K562 (cell line): Measurements from ENCODE around the gene TMEM132D. TPM values are rescaled to one million over a fixed set of nuclear protein-coding genes. Genes with fewer than 3 reads are reported as not detected.

Experiments
- ATAC-seq: fragments of 200-7000 bp; cut with Tn5 transposase; 3 replicates; pipeline ENCODE4 v1.9.1; 2020; ENCODE audit warnings: moderate library complexity
- BruUV-seq: library from RNA; stranded (reverse); fragments of 400-500 nt; replicated peaks from 2 replicates; lab custom pipeline; 2021; lab: Mats Ljungman, UMichigan
- CTCF ChIA-PET: fragments of 300-600 bp; formaldehyde crosslinking; extraction: SDS; loops from one replicate; lab custom pipeline; 2021; ENCODE audit warnings: low intra/inter-chr PET ratio; lab: Yijun Ruan, JAX
- POLR2A ChIA-PET: fragments of 300-600, 350-650 bp; sonication (Branson Sonifier 250); formaldehyde crosslinking; extraction: SDS; loops from one replicate; lab custom pipeline; 2021; ENCODE audit warnings: antibody characterized with exemption, inconsistent platforms; lab: Yijun Ruan, JAX
- DNase-seq, 4 experiments: peaks; one replicate each; pipeline versions ENCODE4 v3.0.0 to v3.0.0-alpha.2; 2011 to 2018; ENCODE audit warnings: low spot score in 3 of 4, mixed read lengths in 3 of 4; ENCODE audit errors: extremely low read depth in 1 of 4
- FAIRE-seq: peaks from 2 replicates; lab custom pipeline; 2011; peaks lifted over from hg19 to GRCh38; lab: Jason Lieb, UNC
- H2AFZ ChIP-seq: 2 replicates; pipeline ENCODE4 v1.6.0; 2011; ENCODE audit warnings: low read depth, low read length, control low read depth, inconsistent platforms
- H3K27ac ChIP-seq: fragments of 200-600 bp; 3 replicates; pipeline ENCODE4 v1.8.0; 2011; ENCODE audit warnings: low read depth, mild to moderate bottlenecking, control low read depth, inconsistent platforms, low read length, moderate library complexity, mixed read lengths; ENCODE audit errors: extremely low read depth
- H3K27me3 ChIP-seq, 2 experiments: fragments of 300-600 bp in 1 of 2; 2 replicates in 1 of 2; 3 replicates in 1 of 2; pipeline versions ENCODE4 v1.6.0 to v1.8.0; 2011; ENCODE audit warnings: inconsistent platforms in 2 of 2, low read length in 2 of 2, mild to moderate bottlenecking in 1 of 2, mixed read lengths in 1 of 2, moderate library complexity in 1 of 2; ENCODE audit not compliant: control insufficient read depth in 2 of 2, insufficient read depth in 2 of 2
- H3K36me3 ChIP-seq: fragments of 300-600 bp; 3 replicates; pipeline ENCODE4 v1.8.0; 2011; ENCODE audit warnings: mild to moderate bottlenecking, low read length, inconsistent platforms; ENCODE audit not compliant: control insufficient read depth, insufficient read depth
- H3K4me1 ChIP-seq, 2 experiments: fragments of 200-600 bp in 1 of 2; replicated peaks in 1 of 2; 2 replicates in 1 of 2; 3 replicates in 1 of 2; pipeline versions ENCODE4 v1.5.1 to v1.8.0; 2011; ENCODE audit warnings: inconsistent platforms in 2 of 2, low read length in 2 of 2, mild to moderate bottlenecking in 1 of 2, mixed read lengths in 1 of 2, moderate library complexity in 1 of 2; ENCODE audit not compliant: control insufficient read depth in 2 of 2, insufficient read depth in 2 of 2
- H3K4me2 ChIP-seq: 2 replicates; pipeline ENCODE4 v1.6.1; 2011; ENCODE audit warnings: low read length, control low read depth, inconsistent platforms, mixed read lengths; ENCODE audit not compliant: insufficient read depth
- H3K4me3 ChIP-seq: fragments of 200-600 bp; sonication (generic), shearing (Covaris generic); 2 replicates; pipeline ENCODE4 v1.5.1; 2016; ENCODE audit warnings: control low read depth, inconsistent platforms
- H3K79me2 ChIP-seq: fragments of 200-600 bp; 3 replicates; pipeline ENCODE4 v1.8.0; 2011; ENCODE audit warnings: low read length, inconsistent platforms; ENCODE audit not compliant: control insufficient read depth, insufficient read depth
- H3K9ac ChIP-seq, 2 experiments: 2 replicates each; pipeline versions ENCODE4 v1.6.0 to v1.6.1; 2011; ENCODE audit warnings: low read depth in 2 of 2, low read length in 2 of 2, control low read depth in 1 of 2, inconsistent platforms in 1 of 2, mild to moderate bottlenecking in 1 of 2, mixed read lengths in 1 of 2; ENCODE audit not compliant: insufficient read depth in 1 of 2
- H3K9me1 ChIP-seq: one replicate; pipeline ENCODE4 v1.6.0; 2011; ENCODE audit warnings: inconsistent platforms, mild to moderate bottlenecking, low read length, moderate library complexity; ENCODE audit not compliant: control insufficient read depth, insufficient read depth
- H3K9me3 ChIP-seq: replicated peaks from 2 replicates; pipeline ENCODE4 v1.5.1; 2011; ENCODE audit warnings: low read depth, low read length, inconsistent platforms; ENCODE audit not compliant: control insufficient read depth, insufficient read depth
- H4K20me1 ChIP-seq: replicated peaks from 2 replicates; pipeline ENCODE4 v1.6.1; 2011; ENCODE audit warnings: low read length, inconsistent platforms, mixed read lengths; ENCODE audit not compliant: control insufficient read depth, insufficient read depth
- CTCF ChIP-seq, 3 experiments: IDR thresholded peaks in 2 of 3; conservative IDR thresholded peaks in 1 of 3; 2 replicates each; pipeline ENCODE4 v1.5.1; 2011 to 2012; ENCODE audit warnings: low read length in 3 of 3, mild to moderate bottlenecking in 3 of 3, control low read depth in 2 of 3, improper control_type of control experiment in 1 of 3, inconsistent platforms in 1 of 3, low read depth in 1 of 3, mixed read lengths in 1 of 3, moderate library complexity in 1 of 3; ENCODE audit not compliant: insufficient read depth in 2 of 3
- HINFP ChIP-seq: fragments of 450-650 bp; conservative IDR thresholded peaks from 2 replicates; pipeline ENCODE4 v1.6.1; 2016; ENCODE audit warnings: missing genetic modification characterization, low read depth, mild to moderate bottlenecking, control low read depth, missing compliant biosample characterization
- ZC3H4 ChIP-seq: sonication (generic); formaldehyde crosslinking; IDR thresholded peaks from 2 replicates; pipeline ENCODE4 v1.9.0; 2021; ENCODE audit warnings: missing genetic modification reagents, borderline replicate concordance
- ZNF282 ChIP-seq: sonication (generic); formaldehyde crosslinking; IDR thresholded peaks from 2 replicates; pipeline ENCODE4 v1.8.1; 2023; ENCODE audit warnings: missing genetic modification reagents
- WGBS: fragments of 100-300 bp; shearing (Covaris generic); methylation state at CpG from one replicate; pipeline ENCODE4 v1.1.6; 2016; ENCODE audit warnings: low coverage, mixed read lengths; ENCODE audit not compliant: insufficient coverage; ENCODE audit errors: missing lambda C conversion rate; 5-methylcytosine and 5-hydroxymethylcytosine counted together
- in situ Hi-C: fragments of 300-500 bp; cut with MboI; formaldehyde crosslinking; loops from 4 replicates; pipeline ENCODE4 v1.15.0; 2018; ENCODE audit warnings: inconsistent platforms, mixed read lengths
- intact Hi-C: fragments of 100-400 bp; cut with micrococcal nuclease; formaldehyde crosslinking; loops from 2 replicates; pipeline ENCODE4 v1.14.2; 2022
- polyA plus RNA-seq, 8 experiments: library from polyadenylated mRNA; depleted of rRNA in 4 of 8; stranded (reverse) in 5 of 8; unstranded in 3 of 8; fragments of >200 nt; fragmentation: Nextera tagmentation in 2 of 8; fragmentation: Illumina TruSeq in 1 of 8; extraction: Ambion mirVana in 2 of 8; extraction: Trizol in 1 of 8; gene quantifications; 2 replicates each; pipeline versions ENCODE4 v1.2.1 to v1.2.3, GENCODE V29; 2011 to 2014; ENCODE audit warnings: inconsistent platforms in 1 of 8, missing spikeins in 1 of 8
- total RNA-seq, 7 experiments: library from RNA; depleted of rRNA in 6 of 7; stranded (reverse); fragments of >200 nt in 6 of 7; fragmentation: Illumina TruSeq in 2 of 7; extraction: Trizol in 2 of 7; gene quantifications; 2 replicates each; pipeline versions ENCODE4 v1.2.1 to v1.2.3, GENCODE V29; 2011 to 2021; ENCODE audit warnings: low replicate concordance in 1 of 7

The TMEM132D gene
- total and polyA plus RNA-seq, 9 of the 15 experiments (the other 6 are each of a cell fraction or from before 2014, with no cell fraction given): not detected

- TF ChIP-seq ZC3H4 (CRISPR knock-in tag): no peak
Measured at GRCh38 chr12:129160282-129160681, 743.5 kb downstream of the TMEM132D start (continued).

- Histone ChIP-seq H3K9ac (no peak overlapping the region), H4K20me1 (0 out of 2 replicates have a peak, but pooled peaks cover 6% of the 10 kb centered on the region), H3K27me3 (peaks cover 10 to 43% of the 10 kb centered on the region in 2 experiments; a peak in 3 of 5 replicates), H3K4me3 (no peak overlapping the region)
- no peak for TF ChIP-seq HINFP (tag)
- TF ChIP-seq CTCF (IDR thresholded peaks at IDR 0.05 in 2 of 3, conservative IDR thresholded peaks at IDR 0.05 in 1 of 3; ENCODE audit: insufficient read depth in 2 of 3, low read depth in 1 of 3, low read length in 3 of 3): 0 out of 6 replicates have a peak, but pooled peaks of 1 of the 3 experiments have one; percentile 12
- no peak for TF ChIP-seq ZNF282 (CRISPR knock-in tag)
- TF ChIP-seq, all 486 proteins: peak for 1
- intact Hi-C loops: no loop called here
- BruUV-seq: no TSS peak
- CTCF ChIA-PET: interaction anchor here (0.6 kb wide), 1 partner anchor 861 kb away, joined by 3 read pairs; no protein-coding TSS in a partner anchor
- Histone ChIP-seq H3K4me1 (no peaks in the 10 kb centered on the region), H3K4me2 (no peak overlapping the region), H3K27ac (no peak overlapping the region), H2AFZ (no peak overlapping the region), H3K79me2 (no peaks in the 10 kb centered on the region), H3K9me3 (no peaks in the 10 kb centered on the region), H3K9me1 (no peaks in the 10 kb centered on the region), H3K36me3 (no peaks in the 10 kb centered on the region)
- DNase-seq (no peak), FAIRE-seq (no peak), ATAC-seq (no peak)
- 0% methylated on average over 8 of the region's 10 CpGs for WGBS
- POLR2A ChIA-PET: no interaction called here
- in situ Hi-C loops: no loop called here
Measured at GRCh38 chr12:129152351-129153104, 751.3 kb downstream of the TMEM132D start.
